ENCODE measurements around the gene PCYT2.

DNA sequence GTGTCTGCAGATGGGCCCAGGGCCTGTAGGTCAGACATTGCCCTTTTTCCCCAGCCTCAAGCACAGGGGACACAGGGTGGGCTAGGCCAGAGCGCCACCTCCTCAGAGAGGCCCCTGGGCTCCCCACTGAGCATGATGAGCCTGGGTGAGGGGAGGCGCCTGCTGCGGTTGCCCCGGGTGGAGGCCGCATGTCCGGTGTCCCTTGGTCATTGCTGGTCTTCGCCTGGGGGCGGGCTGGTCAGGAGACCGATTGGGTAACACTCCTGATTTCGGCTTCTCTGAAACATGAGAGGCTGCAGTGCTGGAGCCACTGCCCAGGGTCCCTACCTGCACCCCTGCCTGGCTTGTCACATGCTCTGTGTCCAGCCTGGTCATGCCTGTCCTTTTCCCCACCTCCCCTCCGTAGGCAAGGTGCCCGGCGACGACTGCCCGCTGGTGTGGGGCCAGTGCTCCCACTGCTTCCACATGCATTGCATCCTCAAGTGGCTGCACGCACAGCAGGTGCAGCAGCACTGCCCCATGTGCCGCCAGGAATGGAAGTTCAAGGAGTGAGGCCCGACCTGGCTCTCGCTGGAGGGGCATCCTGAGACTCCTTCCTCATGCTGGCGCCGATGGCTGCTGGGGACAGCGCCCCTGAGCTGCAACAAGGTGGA lies 11.6 kb downstream of the PCYT2 start:
- TF ChIP-seq, protein P1, sequence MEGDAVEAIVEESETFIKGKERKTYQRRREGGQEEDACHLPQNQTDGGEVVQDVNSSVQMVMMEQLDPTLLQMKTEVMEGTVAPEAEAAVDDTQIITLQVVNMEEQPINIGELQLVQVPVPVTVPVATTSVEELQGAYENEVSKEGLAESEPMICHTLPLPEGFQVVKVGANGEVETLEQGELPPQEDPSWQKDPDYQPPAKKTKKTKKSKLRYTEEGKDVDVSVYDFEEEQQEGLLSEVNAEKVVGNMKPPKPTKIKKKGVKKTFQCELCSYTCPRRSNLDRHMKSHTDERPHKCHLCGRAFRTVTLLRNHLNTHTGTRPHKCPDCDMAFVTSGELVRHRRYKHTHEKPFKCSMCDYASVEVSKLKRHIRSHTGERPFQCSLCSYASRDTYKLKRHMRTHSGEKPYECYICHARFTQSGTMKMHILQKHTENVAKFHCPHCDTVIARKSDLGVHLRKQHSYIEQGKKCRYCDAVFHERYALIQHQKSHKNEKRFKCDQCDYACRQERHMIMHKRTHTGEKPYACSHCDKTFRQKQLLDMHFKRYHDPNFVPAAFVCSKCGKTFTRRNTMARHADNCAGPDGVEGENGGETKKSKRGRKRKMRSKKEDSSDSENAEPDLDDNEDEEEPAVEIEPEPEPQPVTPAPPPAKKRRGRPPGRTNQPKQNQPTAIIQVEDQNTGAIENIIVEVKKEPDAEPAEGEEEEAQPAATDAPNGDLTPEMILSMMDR (conservative IDR thresholded peaks at IDR 0.05; ENCODE audit: low read depth, low read length): no peak
- TF ChIP-seq EZH2 (IDR thresholded peaks at IDR 0.05; ENCODE audit: borderline replicate concordance, low read depth, low read length, poor library complexity, severe bottlenecking): no peak
